ENCODE data around the gene MYO18B.

The MYO18B gene

DNA sequence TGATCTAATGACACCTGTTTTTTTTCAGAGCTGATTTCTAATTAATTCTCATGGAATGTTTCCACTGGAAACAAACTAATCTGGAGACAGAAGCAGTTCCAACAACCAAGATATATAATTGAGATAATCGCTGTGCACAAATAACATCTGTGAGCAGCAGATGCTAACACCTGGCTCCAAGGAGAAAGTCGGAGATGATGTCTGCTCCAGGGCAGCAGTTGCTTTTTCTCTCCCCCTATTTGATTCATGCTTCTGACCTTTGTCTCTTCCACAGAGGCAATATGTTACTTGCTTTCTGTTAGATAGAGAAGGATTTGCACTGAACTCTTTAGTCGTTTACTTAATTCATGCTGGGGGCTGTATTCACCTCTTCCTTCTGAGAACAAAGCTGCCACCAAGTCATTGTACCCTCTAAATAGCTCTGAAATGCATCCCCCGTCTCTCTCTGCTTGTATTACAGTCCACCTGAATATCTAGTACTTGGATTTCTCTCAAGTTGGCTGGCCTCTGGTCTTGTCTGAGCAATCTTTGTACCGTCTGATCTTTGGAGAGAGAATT, 187.4 kb downstream of the MYO18B start:
- Histone ChIP-seq H3K27ac (ENCODE audit: insufficient read depth, low read length, poor library complexity, severe bottlenecking) (no peak overlapping the region), H3K27me3 (replicated peaks; ENCODE audit: control insufficient read depth, insufficient read depth, low read length, poor library complexity, severe bottlenecking) (no peaks in the 10 kb centered on the region), H3K36me3 (ENCODE audit: control insufficient read depth, insufficient read depth, low read length) (no peaks in the 10 kb centered on the region), H3K4me1 (ENCODE audit: control insufficient read depth, insufficient read depth, low read length, poor library complexity, severe bottlenecking) (no peaks in the 10 kb centered on the region), H3K4me3 (ENCODE audit: insufficient read depth, low read depth, low read length, poor library complexity, severe bottlenecking) (no peak overlapping the region), H3K9me3 (ENCODE audit: control insufficient read depth, low read length) (no peaks in the 10 kb centered on the region)
- no peak for DNase-seq

DNA sequence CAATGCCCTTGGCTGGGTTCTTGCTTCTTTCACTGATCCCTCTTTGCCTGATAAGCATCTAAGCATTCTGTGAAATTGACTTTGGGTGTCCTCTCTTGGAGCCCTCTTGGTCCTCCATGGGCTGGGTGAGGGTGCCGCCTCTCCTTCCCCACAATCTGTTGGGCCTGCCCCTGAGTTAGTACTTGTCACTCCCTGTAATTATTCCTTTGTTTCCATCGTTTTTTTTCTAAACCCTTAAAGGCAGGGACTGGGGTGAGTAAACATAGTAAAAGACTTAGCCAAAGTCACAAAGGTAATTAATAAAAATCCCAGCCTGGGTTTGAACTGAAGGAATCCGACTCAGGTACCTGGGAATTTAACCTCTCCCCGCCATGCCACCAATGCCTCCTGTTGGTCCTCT, 188.1 kb downstream of the MYO18B start:
- no peak for DNase-seq
- Histone ChIP-seq H3K4me1 (ENCODE audit: control insufficient read depth, insufficient read depth, low read length, poor library complexity, severe bottlenecking) (no peaks in the 10 kb centered on the region), H3K27ac (ENCODE audit: insufficient read depth, low read length, poor library complexity, severe bottlenecking) (no peak overlapping the region), H3K4me3 (ENCODE audit: insufficient read depth, low read depth, low read length, poor library complexity, severe bottlenecking) (no peak overlapping the region), H3K27me3 (replicated peaks; ENCODE audit: control insufficient read depth, insufficient read depth, low read length, poor library complexity, severe bottlenecking) (no peaks in the 10 kb centered on the region), H3K9me3 (ENCODE audit: control insufficient read depth, low read length) (no peaks in the 10 kb centered on the region), H3K36me3 (ENCODE audit: control insufficient read depth, insufficient read depth, low read length) (no peaks in the 10 kb centered on the region)

DNA sequence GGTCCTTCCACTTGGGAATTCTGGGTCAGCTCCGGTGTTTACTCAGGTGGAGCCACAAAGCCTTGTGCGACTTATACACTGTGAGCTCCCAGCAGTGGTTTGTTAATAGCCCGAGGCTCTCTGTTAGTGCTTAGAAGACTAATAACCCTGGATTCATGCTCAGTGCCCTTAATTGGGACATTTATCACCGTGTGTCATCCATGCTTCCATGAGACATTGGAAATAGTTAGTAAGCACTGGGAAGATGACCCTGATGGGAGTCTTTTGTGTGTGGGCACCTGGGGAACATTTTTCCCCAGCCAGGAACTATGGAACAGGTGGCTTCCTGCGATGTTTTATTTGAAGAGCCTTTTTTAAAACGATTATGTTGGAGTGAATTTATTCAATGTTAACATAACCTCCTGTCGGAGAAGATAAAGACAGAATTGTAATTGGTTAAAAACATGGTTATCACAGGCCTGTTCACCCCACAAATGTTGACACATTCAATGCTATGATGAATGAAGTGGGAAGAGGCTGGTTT, 188.9 kb downstream of the MYO18B start:
- no peak overlapping the region for H3K4me3 ChIP-seq (ENCODE audit: insufficient read depth, low read depth, low read length, poor library complexity, severe bottlenecking)
- H3K36me3 ChIP-seq (ENCODE audit: control insufficient read depth, insufficient read depth, low read length): no peaks in the 10 kb centered on the region
- H3K4me1 ChIP-seq (ENCODE audit: control insufficient read depth, insufficient read depth, low read length, poor library complexity, severe bottlenecking): no peaks in the 10 kb centered on the region
- no peaks in the 10 kb centered on the region for H3K27me3 ChIP-seq (replicated peaks; ENCODE audit: control insufficient read depth, insufficient read depth, low read length, poor library complexity, severe bottlenecking)
- no peak for DNase-seq
- H3K9me3 ChIP-seq (ENCODE audit: control insufficient read depth, low read length): no peaks in the 10 kb centered on the region
- no peak overlapping the region for H3K27ac ChIP-seq (ENCODE audit: insufficient read depth, low read length, poor library complexity, severe bottlenecking)

DNA sequence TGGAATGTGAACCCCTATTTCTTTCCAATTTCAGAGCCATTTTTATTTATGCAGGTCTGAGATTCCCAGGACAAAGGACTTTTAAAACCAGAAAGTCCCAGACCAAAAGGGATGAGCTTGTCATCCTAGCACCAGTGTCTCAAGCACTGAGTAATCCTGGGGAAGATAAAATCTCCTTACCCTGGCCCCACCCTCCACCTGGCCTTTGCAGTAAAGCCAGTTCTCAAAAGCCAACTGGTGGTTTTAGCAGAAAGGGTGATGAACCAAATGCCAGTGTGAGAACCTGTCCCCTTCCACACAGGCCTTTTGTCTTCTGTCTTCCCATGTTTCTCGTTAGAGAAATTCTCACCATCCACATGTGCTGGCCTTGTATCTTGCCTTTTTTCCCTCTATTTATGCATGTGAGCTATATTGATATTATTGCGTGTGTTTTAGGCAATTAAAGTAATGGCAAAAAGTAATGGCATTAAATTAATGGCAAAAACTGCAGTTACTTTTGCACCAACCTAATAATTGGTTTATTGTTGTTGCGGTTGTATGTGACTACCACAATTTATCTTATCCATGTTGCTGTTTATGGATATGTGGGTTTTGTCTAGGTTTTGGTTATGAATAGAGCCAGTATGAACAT, 191.3 kb downstream of the MYO18B start:
- Histone ChIP-seq H3K4me1 (ENCODE audit: control insufficient read depth, insufficient read depth, low read length, poor library complexity, severe bottlenecking) (no peaks in the 10 kb centered on the region), H3K4me3 (ENCODE audit: insufficient read depth, low read depth, low read length, poor library complexity, severe bottlenecking) (no peak overlapping the region), H3K27me3 (replicated peaks; ENCODE audit: control insufficient read depth, insufficient read depth, low read length, poor library complexity, severe bottlenecking) (no peaks in the 10 kb centered on the region), H3K9me3 (ENCODE audit: control insufficient read depth, low read length) (no peaks in the 10 kb centered on the region), H3K36me3 (ENCODE audit: control insufficient read depth, insufficient read depth, low read length) (no peaks in the 10 kb centered on the region), H3K27ac (ENCODE audit: insufficient read depth, low read length, poor library complexity, severe bottlenecking) (no peak overlapping the region)
- DNase-seq: no peak

DNA sequence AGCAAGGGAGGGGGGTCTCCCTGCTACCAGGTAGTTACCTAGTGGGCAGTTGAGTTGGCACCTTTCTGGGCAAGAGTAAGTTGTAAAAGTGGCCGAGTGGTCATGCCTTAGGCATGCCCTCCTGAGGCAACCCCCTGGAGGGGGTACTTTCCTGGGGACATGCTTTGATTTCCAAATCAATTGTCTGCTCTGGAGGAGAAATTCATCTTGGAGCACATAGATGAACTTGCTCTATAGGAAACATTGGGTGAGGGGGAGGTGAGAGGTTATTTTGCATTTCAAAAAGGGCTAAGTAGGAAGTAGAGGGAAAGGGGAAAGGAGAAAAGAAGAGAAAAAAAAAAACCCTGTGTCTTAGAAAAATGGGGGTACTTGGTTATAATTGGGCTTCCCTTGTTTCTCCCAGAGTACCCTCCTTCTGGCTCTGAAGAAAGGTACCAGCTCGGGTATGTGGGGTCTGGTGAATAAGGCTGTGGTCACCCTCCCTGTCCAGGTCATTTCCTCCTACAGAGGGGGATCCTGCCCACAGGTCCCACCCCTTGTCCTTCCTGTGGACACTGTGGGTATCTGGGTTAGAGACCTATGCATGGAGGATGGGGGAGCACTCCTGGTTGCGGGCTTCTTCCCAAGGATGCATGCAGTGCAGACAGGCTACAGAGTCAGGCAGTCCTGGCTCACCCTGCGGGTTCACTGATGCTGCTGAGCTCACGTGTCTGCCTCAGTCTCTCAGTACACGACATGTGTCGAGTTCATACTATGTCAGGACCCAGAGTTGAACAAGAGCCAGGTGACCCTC, 193.5 kb downstream of the MYO18B start:
- Histone ChIP-seq H3K36me3 (ENCODE audit: control insufficient read depth, insufficient read depth, low read length) (no peaks in the 10 kb centered on the region), H3K4me1 (ENCODE audit: control insufficient read depth, insufficient read depth, low read length, poor library complexity, severe bottlenecking) (no peaks in the 10 kb centered on the region), H3K4me3 (ENCODE audit: insufficient read depth, low read depth, low read length, poor library complexity, severe bottlenecking) (no peak overlapping the region), H3K27me3 (replicated peaks; ENCODE audit: control insufficient read depth, insufficient read depth, low read length, poor library complexity, severe bottlenecking) (no peaks in the 10 kb centered on the region), H3K27ac (ENCODE audit: insufficient read depth, low read length, poor library complexity, severe bottlenecking) (no peak overlapping the region), H3K9me3 (ENCODE audit: control insufficient read depth, low read length) (no peaks in the 10 kb centered on the region)
- DNase-seq: no peak

DNA sequence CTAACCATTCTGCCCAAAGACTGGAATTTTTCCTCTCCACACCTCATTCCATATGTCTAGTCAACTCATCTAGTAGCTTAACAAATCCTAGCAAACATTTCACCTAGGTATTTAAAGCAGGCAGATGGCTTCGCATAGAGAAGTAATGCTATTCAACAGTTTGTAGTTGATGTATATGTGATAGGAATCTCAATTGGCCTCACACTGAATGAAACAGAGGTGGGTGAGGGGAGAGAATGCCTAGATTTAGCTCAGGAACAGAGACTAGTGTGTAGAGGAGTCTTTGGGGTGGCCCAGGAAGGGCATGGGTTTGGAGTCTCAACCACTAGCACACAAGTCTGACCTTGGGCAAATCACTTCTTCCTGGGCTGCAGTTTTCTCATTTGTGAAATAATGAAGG, 196.2 kb downstream of the MYO18B start:
- Histone ChIP-seq H3K9me3 (ENCODE audit: control insufficient read depth, low read length) (no peaks in the 10 kb centered on the region), H3K4me1 (ENCODE audit: control insufficient read depth, insufficient read depth, low read length, poor library complexity, severe bottlenecking) (no peaks in the 10 kb centered on the region)

DNA sequence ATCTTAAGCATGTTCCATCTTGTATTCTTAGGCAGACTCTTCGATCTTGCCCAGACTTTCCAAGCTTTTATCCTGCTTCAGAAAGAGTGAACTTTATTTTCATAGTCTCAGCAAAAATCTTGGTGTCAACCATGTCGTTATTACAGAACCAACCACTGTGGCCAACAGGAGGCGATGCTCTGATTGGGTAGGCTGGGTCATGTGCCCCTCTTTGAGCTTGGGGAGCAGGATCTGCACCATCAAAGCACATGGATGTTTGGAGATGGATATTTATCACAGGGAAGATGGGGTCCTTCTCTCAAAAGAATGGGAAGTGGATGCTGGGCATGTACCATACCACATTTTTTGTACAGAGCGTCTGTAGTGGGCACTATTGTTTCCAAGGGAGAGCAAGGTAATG, 197.4 kb downstream of the MYO18B start:
- Histone ChIP-seq H3K27ac (ENCODE audit: insufficient read depth, low read length, poor library complexity, severe bottlenecking) (no peak overlapping the region), H3K4me3 (ENCODE audit: insufficient read depth, low read depth, low read length, poor library complexity, severe bottlenecking) (no peak overlapping the region), H3K36me3 (ENCODE audit: control insufficient read depth, insufficient read depth, low read length) (no peaks in the 10 kb centered on the region), H3K4me1 (ENCODE audit: control insufficient read depth, insufficient read depth, low read length, poor library complexity, severe bottlenecking) (no peaks in the 10 kb centered on the region), H3K9me3 (ENCODE audit: control insufficient read depth, low read length) (no peaks in the 10 kb centered on the region), H3K27me3 (replicated peaks; ENCODE audit: control insufficient read depth, insufficient read depth, low read length, poor library complexity, severe bottlenecking) (no peaks in the 10 kb centered on the region)
- DNase-seq: no peak

More for the DNA sequence above, 196.2 kb downstream of the MYO18B start:
- no peak overlapping the region for H3K4me3 ChIP-seq (ENCODE audit: insufficient read depth, low read depth, low read length, poor library complexity, severe bottlenecking)
- no peaks in the 10 kb centered on the region for H3K27me3 ChIP-seq (replicated peaks; ENCODE audit: control insufficient read depth, insufficient read depth, low read length, poor library complexity, severe bottlenecking)
- no peak overlapping the region for H3K27ac ChIP-seq (ENCODE audit: insufficient read depth, low read length, poor library complexity, severe bottlenecking)
- no peak for DNase-seq
- no peaks in the 10 kb centered on the region for H3K36me3 ChIP-seq (ENCODE audit: control insufficient read depth, insufficient read depth, low read length)

DNA sequence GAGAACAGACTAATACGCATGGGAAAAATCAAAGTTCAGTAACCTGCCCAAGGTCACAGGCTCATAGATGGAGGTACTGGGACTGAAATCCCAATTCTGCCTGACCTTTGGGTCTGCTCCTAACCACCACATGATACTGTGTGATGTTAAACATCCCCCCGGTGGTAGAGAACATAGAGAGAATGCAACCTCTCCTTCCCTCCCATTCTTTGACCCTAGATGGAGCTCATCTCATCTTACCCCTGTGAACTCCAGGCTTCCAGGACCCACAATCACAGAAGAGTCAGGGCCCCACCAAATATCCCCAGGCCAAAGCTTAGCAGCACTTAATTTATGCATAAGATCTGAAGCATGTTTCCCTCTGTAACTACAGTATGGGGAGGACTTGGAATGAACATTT, 198.5 kb downstream of the MYO18B start:
- no peak for DNase-seq
- Histone ChIP-seq H3K36me3 (ENCODE audit: control insufficient read depth, insufficient read depth, low read length) (no peaks in the 10 kb centered on the region), H3K4me1 (ENCODE audit: control insufficient read depth, insufficient read depth, low read length, poor library complexity, severe bottlenecking) (no peaks in the 10 kb centered on the region)

DNA sequence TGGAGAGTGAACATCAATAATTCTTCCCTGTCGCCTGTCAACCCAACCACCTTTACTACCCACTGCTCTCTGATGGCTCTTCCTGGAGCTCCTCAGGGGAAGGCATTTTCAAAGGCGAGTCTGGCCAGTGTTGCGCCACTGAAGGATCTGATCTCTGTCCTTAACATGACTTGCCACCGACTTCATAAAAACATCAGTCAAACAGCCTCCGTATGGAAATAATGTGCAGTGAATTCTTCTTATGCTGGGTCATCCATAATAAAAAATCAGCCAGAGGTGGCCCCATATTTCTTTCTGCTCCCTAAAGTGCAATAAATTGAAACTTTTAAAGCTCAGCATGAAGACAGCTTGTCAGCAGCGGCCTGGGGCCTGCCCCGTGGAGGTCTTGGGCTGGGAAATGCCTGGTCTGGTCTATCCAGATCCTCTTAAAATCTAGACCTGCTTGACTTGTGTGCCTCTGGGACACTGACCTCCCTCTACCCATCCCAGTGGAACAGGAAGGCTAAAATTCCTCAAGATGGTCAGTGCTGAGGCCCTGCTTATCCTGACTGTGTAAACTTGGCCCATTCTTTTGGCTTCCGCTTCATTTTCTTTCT, 199.5 kb downstream of the MYO18B start:
- no peaks in the 10 kb centered on the region for H3K9me3 ChIP-seq (ENCODE audit: control insufficient read depth, low read length)
- H3K36me3 ChIP-seq (ENCODE audit: control insufficient read depth, insufficient read depth, low read length): no peaks in the 10 kb centered on the region
- H3K27ac ChIP-seq (ENCODE audit: insufficient read depth, low read length, poor library complexity, severe bottlenecking): no peak overlapping the region
- no peak overlapping the region for H3K4me3 ChIP-seq (ENCODE audit: insufficient read depth, low read depth, low read length, poor library complexity, severe bottlenecking)
- no peaks in the 10 kb centered on the region for H3K4me1 ChIP-seq (ENCODE audit: control insufficient read depth, insufficient read depth, low read length, poor library complexity, severe bottlenecking)
- H3K27me3 ChIP-seq (replicated peaks; ENCODE audit: control insufficient read depth, insufficient read depth, low read length, poor library complexity, severe bottlenecking): no peaks in the 10 kb centered on the region
- DNase-seq: no peak

More for the DNA sequence above, 198.5 kb downstream of the MYO18B start:
- no peak overlapping the region for H3K27ac ChIP-seq (ENCODE audit: insufficient read depth, low read length, poor library complexity, severe bottlenecking)
- no peak overlapping the region for H3K4me3 ChIP-seq (ENCODE audit: insufficient read depth, low read depth, low read length, poor library complexity, severe bottlenecking)
- no peaks in the 10 kb centered on the region for H3K27me3 ChIP-seq (replicated peaks; ENCODE audit: control insufficient read depth, insufficient read depth, low read length, poor library complexity, severe bottlenecking)
- H3K9me3 ChIP-seq (ENCODE audit: control insufficient read depth, low read length): no peaks in the 10 kb centered on the region

All from effector memory CD4-positive, alpha-beta T cell (primary cell).